GM23338 (cell line): ENCODE data around the gene ADAMTS1.

Experiments
- CREB1 ChIP-seq: fragments of 250-450 bp; sonication (Bioruptor Pico); IDR thresholded peaks from 2 replicates; pipeline ENCODE4 v1.5.0; 2020; ENCODE audit warnings: low read depth, mild to moderate bottlenecking, moderate library complexity
- EZH2 ChIP-seq: fragments of 200-600 bp; sonication (generic); IDR thresholded peaks from one replicate; pipeline ENCODE4 v1.8.0; 2017; ENCODE audit warnings: antibody characterized with exemption, mild to moderate bottlenecking, low read depth; ENCODE audit not compliant: unreplicated experiment
- EZH2phosphoT487 ChIP-seq: fragments of 200-600 bp; sonication (generic); IDR thresholded peaks from one replicate; pipeline ENCODE4 v1.8.1; 2018; ENCODE audit warnings: antibody characterized with exemption; ENCODE audit not compliant: unreplicated experiment
- JUNB ChIP-seq: IDR thresholded peaks from one replicate; pipeline ENCODE4 v1.6.1; 2016; ENCODE audit warnings: antibody characterized with exemption; ENCODE audit not compliant: unreplicated experiment
- NANOG ChIP-seq: IDR thresholded peaks from 2 replicates; pipeline ENCODE4 v1.6.1; 2016; ENCODE audit warnings: antibody characterized with exemption, borderline replicate concordance
- POLR2AphosphoS5 ChIP-seq: IDR thresholded peaks from 2 replicates; pipeline ENCODE4 v1.6.1; 2016; ENCODE audit warnings: antibody characterized with exemption, low read depth
- STAT1 ChIP-seq: IDR thresholded peaks from one replicate; pipeline ENCODE4 v1.6.1; 2016; ENCODE audit warnings: antibody characterized with exemption; ENCODE audit not compliant: unreplicated experiment
- ZNF331 ChIP-seq: fragments of 250-450 bp; sonication (Bioruptor Pico); IDR thresholded peaks from 2 replicates; pipeline ENCODE4 v1.5.0; 2020; ENCODE audit warnings: low read depth, mild to moderate bottlenecking, moderate library complexity
- TF ChIP-seq, protein P1 (sequence below), 2 experiments: fragments of 200-600 bp in 1 of 2; sonication (generic) in 1 of 2; conservative IDR thresholded peaks; 2 replicates each; pipeline versions ENCODE4 v1.5.1 to v1.6.1; 2016 to 2017; ENCODE audit warnings: antibody characterized with exemption in 2 of 2, low read depth in 2 of 2, mild to moderate bottlenecking in 2 of 2, moderate library complexity in 1 of 2
- TF ChIP-seq, protein P2 (sequence below): IDR thresholded peaks from one replicate; pipeline ENCODE4 v1.6.1; 2018; ENCODE audit warnings: antibody characterized with exemption; ENCODE audit not compliant: unreplicated experiment
- TF ChIP-seq, protein P3 (sequence below): fragments of 250-450 bp; sonication (Bioruptor Pico); IDR thresholded peaks from 2 replicates; pipeline ENCODE4 v1.5.0; 2020; ENCODE audit warnings: mild to moderate bottlenecking, moderate library complexity
- TF ChIP-seq, protein P4 (sequence below): IDR thresholded peaks from 2 replicates; pipeline ENCODE4 v1.6.1; 2016; ENCODE audit warnings: antibody characterized with exemption

DNA sequence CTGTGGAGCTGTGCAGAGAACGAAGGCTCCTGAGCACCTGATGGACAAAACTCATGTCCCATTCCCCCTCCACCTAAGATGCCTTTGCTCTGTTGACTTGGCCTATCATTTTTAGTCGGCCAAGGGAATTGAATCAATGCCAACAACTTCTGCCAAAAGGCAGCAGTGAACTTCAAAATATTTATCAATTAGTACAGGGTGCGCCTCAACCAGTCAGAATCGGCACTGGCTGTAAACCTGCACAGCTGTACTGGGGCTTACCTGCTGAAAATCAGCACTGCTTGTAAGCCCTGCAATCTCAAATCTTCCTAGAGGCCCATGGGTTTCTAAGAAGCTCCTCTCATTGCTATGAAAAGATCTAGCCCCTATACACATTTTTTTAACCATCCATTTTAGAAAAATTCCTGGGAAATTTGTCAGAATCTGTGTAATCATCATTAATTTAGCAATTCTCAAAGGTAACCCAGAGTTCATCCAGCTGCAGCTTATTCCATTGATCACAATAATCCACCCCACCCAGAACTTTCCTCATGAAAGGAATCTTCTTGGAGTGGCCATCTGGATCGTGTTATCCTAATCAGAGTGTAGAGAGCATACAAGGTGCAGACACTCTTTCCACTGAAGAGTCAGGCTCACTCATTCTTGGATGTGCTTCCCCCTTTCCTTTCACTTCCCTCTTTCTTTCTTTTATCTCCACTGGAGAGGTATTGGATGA, 40.2 kb downstream of the ADAMTS1 start:
- TF ChIP-seq, protein P1, sequence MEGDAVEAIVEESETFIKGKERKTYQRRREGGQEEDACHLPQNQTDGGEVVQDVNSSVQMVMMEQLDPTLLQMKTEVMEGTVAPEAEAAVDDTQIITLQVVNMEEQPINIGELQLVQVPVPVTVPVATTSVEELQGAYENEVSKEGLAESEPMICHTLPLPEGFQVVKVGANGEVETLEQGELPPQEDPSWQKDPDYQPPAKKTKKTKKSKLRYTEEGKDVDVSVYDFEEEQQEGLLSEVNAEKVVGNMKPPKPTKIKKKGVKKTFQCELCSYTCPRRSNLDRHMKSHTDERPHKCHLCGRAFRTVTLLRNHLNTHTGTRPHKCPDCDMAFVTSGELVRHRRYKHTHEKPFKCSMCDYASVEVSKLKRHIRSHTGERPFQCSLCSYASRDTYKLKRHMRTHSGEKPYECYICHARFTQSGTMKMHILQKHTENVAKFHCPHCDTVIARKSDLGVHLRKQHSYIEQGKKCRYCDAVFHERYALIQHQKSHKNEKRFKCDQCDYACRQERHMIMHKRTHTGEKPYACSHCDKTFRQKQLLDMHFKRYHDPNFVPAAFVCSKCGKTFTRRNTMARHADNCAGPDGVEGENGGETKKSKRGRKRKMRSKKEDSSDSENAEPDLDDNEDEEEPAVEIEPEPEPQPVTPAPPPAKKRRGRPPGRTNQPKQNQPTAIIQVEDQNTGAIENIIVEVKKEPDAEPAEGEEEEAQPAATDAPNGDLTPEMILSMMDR (conservative IDR thresholded peaks at IDR 0.05; ENCODE audit: low read depth in 2 of 2), result no peak
- TF ChIP-seq, protein P2, sequence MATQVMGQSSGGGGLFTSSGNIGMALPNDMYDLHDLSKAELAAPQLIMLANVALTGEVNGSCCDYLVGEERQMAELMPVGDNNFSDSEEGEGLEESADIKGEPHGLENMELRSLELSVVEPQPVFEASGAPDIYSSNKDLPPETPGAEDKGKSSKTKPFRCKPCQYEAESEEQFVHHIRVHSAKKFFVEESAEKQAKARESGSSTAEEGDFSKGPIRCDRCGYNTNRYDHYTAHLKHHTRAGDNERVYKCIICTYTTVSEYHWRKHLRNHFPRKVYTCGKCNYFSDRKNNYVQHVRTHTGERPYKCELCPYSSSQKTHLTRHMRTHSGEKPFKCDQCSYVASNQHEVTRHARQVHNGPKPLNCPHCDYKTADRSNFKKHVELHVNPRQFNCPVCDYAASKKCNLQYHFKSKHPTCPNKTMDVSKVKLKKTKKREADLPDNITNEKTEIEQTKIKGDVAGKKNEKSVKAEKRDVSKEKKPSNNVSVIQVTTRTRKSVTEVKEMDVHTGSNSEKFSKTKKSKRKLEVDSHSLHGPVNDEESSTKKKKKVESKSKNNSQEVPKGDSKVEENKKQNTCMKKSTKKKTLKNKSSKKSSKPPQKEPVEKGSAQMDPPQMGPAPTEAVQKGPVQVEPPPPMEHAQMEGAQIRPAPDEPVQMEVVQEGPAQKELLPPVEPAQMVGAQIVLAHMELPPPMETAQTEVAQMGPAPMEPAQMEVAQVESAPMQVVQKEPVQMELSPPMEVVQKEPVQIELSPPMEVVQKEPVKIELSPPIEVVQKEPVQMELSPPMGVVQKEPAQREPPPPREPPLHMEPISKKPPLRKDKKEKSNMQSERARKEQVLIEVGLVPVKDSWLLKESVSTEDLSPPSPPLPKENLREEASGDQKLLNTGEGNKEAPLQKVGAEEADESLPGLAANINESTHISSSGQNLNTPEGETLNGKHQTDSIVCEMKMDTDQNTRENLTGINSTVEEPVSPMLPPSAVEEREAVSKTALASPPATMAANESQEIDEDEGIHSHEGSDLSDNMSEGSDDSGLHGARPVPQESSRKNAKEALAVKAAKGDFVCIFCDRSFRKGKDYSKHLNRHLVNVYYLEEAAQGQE, result no peak
- TF ChIP-seq POLR2AphosphoS5, result no peak
- no peak for TF ChIP-seq EZH2phosphoT487
- TF ChIP-seq EZH2, result no peak
- TF ChIP-seq NANOG, result no peak
- TF ChIP-seq, protein P3, sequence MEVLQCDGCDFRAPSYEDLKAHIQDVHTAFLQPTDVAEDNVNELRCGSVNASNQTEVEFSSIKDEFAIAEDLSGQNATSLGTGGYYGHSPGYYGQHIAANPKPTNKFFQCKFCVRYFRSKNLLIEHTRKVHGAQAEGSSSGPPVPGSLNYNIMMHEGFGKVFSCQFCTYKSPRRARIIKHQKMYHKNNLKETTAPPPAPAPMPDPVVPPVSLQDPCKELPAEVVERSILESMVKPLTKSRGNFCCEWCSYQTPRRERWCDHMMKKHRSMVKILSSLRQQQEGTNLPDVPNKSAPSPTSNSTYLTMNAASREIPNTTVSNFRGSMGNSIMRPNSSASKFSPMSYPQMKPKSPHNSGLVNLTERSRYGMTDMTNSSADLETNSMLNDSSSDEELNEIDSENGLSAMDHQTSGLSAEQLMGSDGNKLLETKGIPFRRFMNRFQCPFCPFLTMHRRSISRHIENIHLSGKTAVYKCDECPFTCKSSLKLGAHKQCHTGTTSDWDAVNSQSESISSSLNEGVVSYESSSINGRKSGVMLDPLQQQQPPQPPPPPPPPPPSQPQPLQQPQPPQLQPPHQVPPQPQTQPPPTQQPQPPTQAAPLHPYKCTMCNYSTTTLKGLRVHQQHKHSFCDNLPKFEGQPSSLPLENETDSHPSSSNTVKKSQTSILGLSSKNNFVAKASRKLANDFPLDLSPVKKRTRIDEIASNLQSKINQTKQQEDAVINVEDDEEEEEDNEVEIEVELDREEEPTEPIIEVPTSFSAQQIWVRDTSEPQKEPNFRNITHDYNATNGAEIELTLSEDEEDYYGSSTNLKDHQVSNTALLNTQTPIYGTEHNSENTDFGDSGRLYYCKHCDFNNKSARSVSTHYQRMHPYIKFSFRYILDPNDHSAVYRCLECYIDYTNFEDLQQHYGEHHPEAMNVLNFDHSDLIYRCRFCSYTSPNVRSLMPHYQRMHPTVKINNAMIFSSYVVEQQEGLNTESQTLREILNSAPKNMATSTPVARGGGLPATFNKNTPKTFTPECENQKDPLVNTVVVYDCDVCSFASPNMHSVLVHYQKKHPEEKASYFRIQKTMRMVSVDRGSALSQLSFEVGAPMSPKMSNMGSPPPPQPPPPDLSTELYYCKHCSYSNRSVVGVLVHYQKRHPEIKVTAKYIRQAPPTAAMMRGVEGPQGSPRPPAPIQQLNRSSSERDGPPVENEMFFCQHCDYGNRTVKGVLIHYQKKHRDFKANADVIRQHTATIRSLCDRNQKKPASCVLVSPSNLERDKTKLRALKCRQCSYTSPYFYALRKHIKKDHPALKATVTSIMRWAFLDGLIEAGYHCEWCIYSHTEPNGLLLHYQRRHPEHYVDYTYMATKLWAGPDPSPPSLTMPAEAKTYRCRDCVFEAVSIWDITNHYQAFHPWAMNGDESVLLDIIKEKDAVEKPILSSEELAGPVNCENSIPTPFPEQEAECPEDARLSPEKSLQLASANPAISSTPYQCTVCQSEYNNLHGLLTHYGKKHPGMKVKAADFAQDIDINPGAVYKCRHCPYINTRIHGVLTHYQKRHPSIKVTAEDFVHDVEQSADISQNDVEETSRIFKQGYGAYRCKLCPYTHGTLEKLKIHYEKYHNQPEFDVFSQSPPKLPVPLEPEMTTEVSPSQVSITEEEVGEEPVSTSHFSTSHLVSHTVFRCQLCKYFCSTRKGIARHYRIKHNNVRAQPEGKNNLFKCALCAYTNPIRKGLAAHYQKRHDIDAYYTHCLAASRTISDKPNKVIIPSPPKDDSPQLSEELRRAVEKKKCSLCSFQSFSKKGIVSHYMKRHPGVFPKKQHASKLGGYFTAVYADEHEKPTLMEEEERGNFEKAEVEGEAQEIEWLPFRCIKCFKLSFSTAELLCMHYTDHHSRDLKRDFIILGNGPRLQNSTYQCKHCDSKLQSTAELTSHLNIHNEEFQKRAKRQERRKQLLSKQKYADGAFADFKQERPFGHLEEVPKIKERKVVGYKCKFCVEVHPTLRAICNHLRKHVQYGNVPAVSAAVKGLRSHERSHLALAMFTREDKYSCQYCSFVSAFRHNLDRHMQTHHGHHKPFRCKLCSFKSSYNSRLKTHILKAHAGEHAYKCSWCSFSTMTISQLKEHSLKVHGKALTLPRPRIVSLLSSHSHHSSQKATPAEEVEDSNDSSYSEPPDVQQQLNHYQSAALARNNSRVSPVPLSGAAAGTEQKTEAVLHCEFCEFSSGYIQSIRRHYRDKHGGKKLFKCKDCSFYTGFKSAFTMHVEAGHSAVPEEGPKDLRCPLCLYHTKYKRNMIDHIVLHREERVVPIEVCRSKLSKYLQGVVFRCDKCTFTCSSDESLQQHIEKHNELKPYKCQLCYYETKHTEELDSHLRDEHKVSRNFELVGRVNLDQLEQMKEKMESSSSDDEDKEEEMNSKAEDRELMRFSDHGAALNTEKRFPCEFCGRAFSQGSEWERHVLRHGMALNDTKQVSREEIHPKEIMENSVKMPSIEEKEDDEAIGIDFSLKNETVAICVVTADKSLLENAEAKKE (CRISPR knock-in tag), result no peak
- no peak for TF ChIP-seq STAT1
- TF ChIP-seq, protein P4, sequence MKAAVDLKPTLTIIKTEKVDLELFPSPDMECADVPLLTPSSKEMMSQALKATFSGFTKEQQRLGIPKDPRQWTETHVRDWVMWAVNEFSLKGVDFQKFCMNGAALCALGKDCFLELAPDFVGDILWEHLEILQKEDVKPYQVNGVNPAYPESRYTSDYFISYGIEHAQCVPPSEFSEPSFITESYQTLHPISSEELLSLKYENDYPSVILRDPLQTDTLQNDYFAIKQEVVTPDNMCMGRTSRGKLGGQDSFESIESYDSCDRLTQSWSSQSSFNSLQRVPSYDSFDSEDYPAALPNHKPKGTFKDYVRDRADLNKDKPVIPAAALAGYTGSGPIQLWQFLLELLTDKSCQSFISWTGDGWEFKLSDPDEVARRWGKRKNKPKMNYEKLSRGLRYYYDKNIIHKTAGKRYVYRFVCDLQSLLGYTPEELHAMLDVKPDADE, result no peak
- TF ChIP-seq CREB1, result no peak
- TF ChIP-seq JUNB, result no peak
- no peak for TF ChIP-seq ZNF331 (CRISPR knock-in tag)
